HEK293 (cell line): ENCODE data around the gene CDSN.
A peak's percentile ranks its signal among the peaks of the same experiment; 100 is the strongest.

Experiments
- CTCF ChIA-PET: fragments of 350-600 bp; formaldehyde crosslinking; extraction: SDS; loops from one replicate; lab custom pipeline; 2021; ENCODE audit warnings: antibody characterized with exemption; lab: Yijun Ruan, JAX
- POLR2A ChIA-PET: fragments of 300-600 bp; formaldehyde crosslinking; extraction: SDS; loops from one replicate; lab custom pipeline; 2020; ENCODE audit warnings: antibody characterized with exemption, inconsistent platforms; lab: Yijun Ruan, JAX
- H3K27ac ChIP-seq: fragments of 200-500 bp; sonication (Bioruptor generic); 2 replicates; pipeline ENCODE4 v1.5.1; 2014; ENCODE audit warnings: low read depth, low read length, control low read depth, inconsistent platforms; ENCODE audit errors: extremely low read depth
- H3K36me3 ChIP-seq, 2 experiments: fragments of 200-500 bp in 1 of 2; sonication (Bioruptor generic) in 1 of 2; 1 replicate in 1 of 2; 2 replicates in 1 of 2; pipeline ENCODE4 v1.5.1; 2014 to 2017; ENCODE audit warnings: inconsistent platforms in 2 of 2, low read length in 2 of 2; ENCODE audit not compliant: control insufficient read depth in 2 of 2, insufficient read depth in 1 of 2
- H3K4me1 ChIP-seq: fragments of 200-500 bp; sonication (Bioruptor generic); 2 replicates; pipeline ENCODE4 v1.5.1; 2014; ENCODE audit warnings: mild to moderate bottlenecking, low read length, inconsistent platforms; ENCODE audit not compliant: control insufficient read depth, insufficient read depth
- H3K4me3 ChIP-seq: 2 replicates; pipeline ENCODE4 v1.5.1; 2011; ENCODE audit warnings: low read depth, mild to moderate bottlenecking, control low read depth, low read length, moderate library complexity
- H3K9me3 ChIP-seq: fragments of 200-500 bp; sonication (Bioruptor generic); 2 replicates; pipeline ENCODE4 v1.5.1; 2014; ENCODE audit warnings: low read depth, low read length, inconsistent platforms; ENCODE audit not compliant: control insufficient read depth, insufficient read depth
- EGR2 ChIP-seq: fragments of 450-650 bp; formaldehyde crosslinking; IDR thresholded peaks from 2 replicates; pipeline ENCODE4 v1.5.1; 2016; ENCODE audit warnings: low read depth, missing biosample characterization, missing genetic modification characterization
- RBAK ChIP-seq: fragments of 450-650 bp; formaldehyde crosslinking; IDR thresholded peaks from 2 replicates; pipeline ENCODE4 v1.5.1; 2016; ENCODE audit warnings: missing biosample characterization, missing genetic modification characterization
- SP3 ChIP-seq: fragments of 450-650 bp; formaldehyde crosslinking; IDR thresholded peaks from 2 replicates; pipeline ENCODE4 v1.5.1; 2016; ENCODE audit warnings: missing biosample characterization, missing genetic modification characterization
- SP7 ChIP-seq: fragments of 450-650 bp; formaldehyde crosslinking; IDR thresholded peaks from 2 replicates; pipeline ENCODE4 v1.5.1; 2016; ENCODE audit warnings: missing biosample characterization, missing genetic modification characterization
- TCF7L2 ChIP-seq: IDR thresholded peaks from 2 replicates; pipeline ENCODE4 v1.6.1; 2011; ENCODE audit warnings: low read depth, mild to moderate bottlenecking, inconsistent platforms, low read length, moderate library complexity, borderline replicate concordance
- ZBTB8A ChIP-seq: fragments of 450-650 bp; formaldehyde crosslinking; IDR thresholded peaks from 2 replicates; pipeline ENCODE4 v1.5.1; 2016; ENCODE audit warnings: missing biosample characterization, missing genetic modification characterization
- ZEB2 ChIP-seq: fragments of 450-650 bp; formaldehyde crosslinking; IDR thresholded peaks from 2 replicates; pipeline ENCODE4 v1.5.1; 2016; ENCODE audit warnings: missing biosample characterization, missing genetic modification characterization
- ZFHX2 ChIP-seq: fragments of 450-650 bp; formaldehyde crosslinking; conservative IDR thresholded peaks from 2 replicates; pipeline ENCODE4 v1.5.1; 2016; ENCODE audit warnings: missing biosample characterization, missing genetic modification characterization
- ZNF133 ChIP-seq: fragments of 450-650 bp; formaldehyde crosslinking; IDR thresholded peaks from 2 replicates; pipeline ENCODE4 v1.5.1; 2016; ENCODE audit warnings: missing biosample characterization, missing genetic modification characterization
- ZNF18 ChIP-seq: fragments of 450-650 bp; formaldehyde crosslinking; IDR thresholded peaks from 2 replicates; pipeline ENCODE4 v1.5.1; 2016; ENCODE audit warnings: missing biosample characterization, missing genetic modification characterization
- ZNF214 ChIP-seq: fragments of 450-650 bp; formaldehyde crosslinking; IDR thresholded peaks from 2 replicates; pipeline ENCODE4 v1.5.1; 2017; ENCODE audit warnings: missing biosample characterization, mild to moderate bottlenecking, missing genetic modification characterization, borderline replicate concordance
- ZNF366 ChIP-seq: fragments of 450-650 bp; formaldehyde crosslinking; conservative IDR thresholded peaks from 2 replicates; pipeline ENCODE4 v1.5.1; 2016; ENCODE audit warnings: missing biosample characterization, missing genetic modification characterization
- ZNF391 ChIP-seq: fragments of 450-650 bp; formaldehyde crosslinking; IDR thresholded peaks from 2 replicates; pipeline ENCODE4 v1.5.1; 2016; ENCODE audit warnings: low read depth, missing biosample characterization, missing genetic modification characterization, borderline replicate concordance
- ZNF404 ChIP-seq: fragments of 450-650 bp; formaldehyde crosslinking; IDR thresholded peaks from 2 replicates; pipeline ENCODE4 v1.5.1; 2017; ENCODE audit warnings: missing biosample characterization, missing genetic modification characterization
- ZNF473 ChIP-seq: fragments of 450-650 bp; formaldehyde crosslinking; IDR thresholded peaks from 2 replicates; pipeline ENCODE4 v1.5.1; 2017; ENCODE audit warnings: missing biosample characterization, missing genetic modification characterization
- ZNF521 ChIP-seq: fragments of 450-650 bp; formaldehyde crosslinking; IDR thresholded peaks from 2 replicates; pipeline ENCODE4 v1.5.1; 2017; ENCODE audit warnings: missing biosample characterization, mild to moderate bottlenecking, missing genetic modification characterization
- ZNF645 ChIP-seq: fragments of 450-650 bp; formaldehyde crosslinking; IDR thresholded peaks from 2 replicates; pipeline ENCODE4; 2016; ENCODE audit warnings: missing biosample characterization, missing genetic modification characterization
- ZNF670 ChIP-seq: fragments of 450-650 bp; formaldehyde crosslinking; IDR thresholded peaks from 2 replicates; pipeline ENCODE4 v1.5.1; 2016; ENCODE audit warnings: missing biosample characterization, missing genetic modification characterization, low read depth
- ZNF792 ChIP-seq: fragments of 450-650 bp; formaldehyde crosslinking; IDR thresholded peaks from 2 replicates; pipeline ENCODE4 v1.5.1; 2016; ENCODE audit warnings: missing biosample characterization, missing genetic modification characterization
- ZSCAN16 ChIP-seq: fragments of 450-650 bp; formaldehyde crosslinking; IDR thresholded peaks from 2 replicates; pipeline ENCODE4 v1.5.1; 2016; ENCODE audit warnings: missing biosample characterization, missing genetic modification characterization
- ZSCAN23 ChIP-seq: fragments of 450-650 bp; formaldehyde crosslinking; IDR thresholded peaks from 2 replicates; pipeline ENCODE4 v1.5.1; 2016; ENCODE audit warnings: missing biosample characterization, missing genetic modification characterization

CDSN gene

GRCh38 chr6:31139599-31139998 lies 19.4 kb upstream of the CDSN start (continued):
- no peak for TF ChIP-seq ZNF792
- no peak for TF ChIP-seq ZNF521 (tag by site-specific recombination)

GRCh38 chr6:31138982-31139381 lies 18.7 kb upstream of the CDSN start, which contains the start of gene PSORS1C2:
PSORS1C2 (minus strand) TSS chr6:31139066; CDS start chr6:31139026, 40 bp downstream.
- peaks cover 4 to 18% of the 10 kb centered on the region in 2 experiments; a peak in 2 of 3 replicates for H3K36me3 ChIP-seq
- POLR2A ChIA-PET = no interaction called here
- H3K4me3 ChIP-seq = no peak within 1 kb of the TSS
- no peaks in the 10 kb centered on the region for H3K9me3 ChIP-seq
- H3K27ac ChIP-seq = no peak within 1 kb of the TSS
- H3K4me1 ChIP-seq = no peaks in the 10 kb centered on the region
- TF ChIP-seq SP3 (tag by site-specific recombination) (no peak), ZSCAN23 (tag by site-specific recombination) (no peak), TCF7L2 (no peak), ZNF18 (no peak), ZNF133 (tag by site-specific recombination) (no peak), RBAK (no peak)
- CTCF ChIA-PET = interaction anchor here (0.5 to 7.7 kb wide), 16 partner anchors 8 to 235 kb away, joined by 3 to 49 read pairs (median 6); partner anchors contain the start of gene TCF19

GRCh38 chr6:31135710-31136109 lies 15.5 kb upstream of the CDSN start:
- H3K27ac ChIP-seq = no peak overlapping the region
- ChIA-PET POLR2A (no interaction called here), CTCF (interaction anchor here (0.6 to 2.3 kb wide), 9 partner anchors 9 to 231 kb away, joined by 3 to 14 read pairs (median 3); partner anchors contain the start of gene TCF19)
- H3K9me3 ChIP-seq = no peaks in the 10 kb centered on the region
- no peak for TF ChIP-seq ZNF473 (tag by site-specific recombination)
- no peak for TF ChIP-seq ZNF391 (tag by site-specific recombination)
- no peaks in the 10 kb centered on the region for H3K36me3 ChIP-seq
- no peaks in the 10 kb centered on the region for H3K4me1 ChIP-seq
- no peak overlapping the region for H3K4me3 ChIP-seq

GRCh38 chr6:31132806-31133205 lies 12.6 kb upstream of the CDSN start:
- H3K9me3 ChIP-seq = no peaks in the 10 kb centered on the region
- no peaks in the 10 kb centered on the region for H3K4me1 ChIP-seq
- ChIA-PET POLR2A (no interaction called here), CTCF (interaction anchor here (0.8 to 11.3 kb wide), 4 partner anchors 46 to 217 kb away, joined by 3 to 100 read pairs (median 6); no protein-coding TSS in a partner anchor)
- H3K27ac ChIP-seq = no peak overlapping the region
- no peak overlapping the region for H3K4me3 ChIP-seq
- TF ChIP-seq ZNF133 (tag by site-specific recombination) = no peak
- TF ChIP-seq ZFHX2 = peak; percentile 72
- peak; percentile 76 for TF ChIP-seq EGR2
- TF ChIP-seq ZNF404 (tag by site-specific recombination) = no peak
- H3K36me3 ChIP-seq = no peaks in the 10 kb centered on the region

GRCh38 chr6:31131595-31131994 lies 11.3 kb upstream of the CDSN start:
- Histone ChIP-seq H3K4me3 (no peak overlapping the region), H3K27ac (no peak overlapping the region), H3K9me3 (no peaks in the 10 kb centered on the region), H3K36me3 (no peaks in the 10 kb centered on the region), H3K4me1 (no peaks in the 10 kb centered on the region)
- TF ChIP-seq ZBTB8A (no peak), ZNF670 (tag by site-specific recombination) (no peak), SP7 (tag by site-specific recombination) (no peak), ZNF645 (tag by site-specific recombination) (no peak), ZSCAN16 (tag by site-specific recombination) (no peak), ZNF214 (tag by site-specific recombination) (no peak), ZEB2 (tag by site-specific recombination) (no peak), ZNF366 (tag by site-specific recombination) (no peak)
- POLR2A ChIA-PET = interaction anchor here (0.6 to 0.7 kb wide), 2 partner anchors 226 to 437 kb away, joined by 3 read pairs; no protein-coding TSS in a partner anchor
- CTCF ChIA-PET = interaction anchor here (0.6 to 11.3 kb wide), 9 partner anchors 16 to 676 kb away, joined by 3 to 100 read pairs (median 4); no protein-coding TSS in a partner anchor
